Activated CD4-positive, CD25-positive, alpha-beta regulatory T cell treated with anti-CD3 and anti-CD28 coated beads, Interleukin-2, amount 50 U/mL, for 24 hours (primary cell): ENCODE measurements around the gene SNN.

Experiments used
- ATAC-seq, 2 donors: fragments of 150-1000 bp; cut with Tn5 transposase; one replicate each; pipeline ENCODE4 v1.10.0; 2021; ENCODE audit warnings: mild to moderate bottlenecking in 1 of 2, moderate library complexity in 1 of 2

SNN gene

DNA sequence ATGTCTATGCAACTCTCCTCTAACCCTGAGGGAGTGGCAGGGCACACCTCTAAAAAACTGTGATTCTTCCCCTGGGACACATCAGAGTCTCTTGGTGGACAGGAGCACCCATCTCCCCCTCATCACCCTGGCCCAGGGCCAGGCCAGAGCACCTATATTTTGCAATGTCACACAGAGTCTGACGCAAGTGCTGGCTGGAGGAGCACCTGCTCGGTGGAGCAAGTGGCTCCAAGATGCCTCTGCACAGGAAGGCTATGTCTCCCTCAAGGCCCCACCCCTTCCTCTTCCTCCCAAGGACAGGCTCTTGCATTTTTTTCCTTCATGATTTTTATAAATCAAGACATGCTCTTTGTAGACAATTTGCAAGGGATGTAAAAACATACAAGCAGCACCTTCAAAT lies 13.3 kb downstream of the SNN start:
- no peak for ATAC-seq

DNA sequence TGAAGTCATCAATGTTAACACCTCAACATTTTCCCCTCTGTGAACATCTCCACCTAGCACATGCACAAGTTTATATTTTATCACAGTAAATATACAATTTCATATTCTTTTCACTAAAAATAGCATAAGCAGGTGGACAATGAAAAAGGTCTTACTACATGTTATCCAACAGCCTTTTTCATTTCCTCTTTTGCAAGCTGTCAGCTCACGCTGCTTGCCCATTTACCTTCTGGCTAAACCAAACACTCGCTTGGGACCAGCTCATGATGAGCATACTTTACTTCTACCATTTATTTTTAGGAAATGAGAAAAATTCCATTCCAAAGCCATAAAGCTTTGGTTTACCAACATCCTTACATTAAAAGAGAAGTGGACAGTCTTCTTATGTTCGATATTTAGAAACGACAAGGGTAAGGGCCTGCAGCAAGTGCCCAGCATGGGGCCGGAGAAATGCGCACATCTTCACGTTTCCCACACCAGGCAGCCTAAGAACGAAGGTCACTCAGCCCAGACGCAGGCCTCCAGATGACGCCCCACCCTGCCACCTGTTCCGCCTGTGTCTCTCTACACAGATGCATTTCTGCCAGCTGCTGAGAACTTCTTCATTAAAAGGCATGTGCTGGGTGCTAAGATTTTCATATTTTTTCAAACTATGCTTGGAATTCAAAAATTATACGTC lies 13.9 kb downstream of the SNN start:
- ATAC-seq = peak in 1 of 2 donors; percentile 5

DNA sequence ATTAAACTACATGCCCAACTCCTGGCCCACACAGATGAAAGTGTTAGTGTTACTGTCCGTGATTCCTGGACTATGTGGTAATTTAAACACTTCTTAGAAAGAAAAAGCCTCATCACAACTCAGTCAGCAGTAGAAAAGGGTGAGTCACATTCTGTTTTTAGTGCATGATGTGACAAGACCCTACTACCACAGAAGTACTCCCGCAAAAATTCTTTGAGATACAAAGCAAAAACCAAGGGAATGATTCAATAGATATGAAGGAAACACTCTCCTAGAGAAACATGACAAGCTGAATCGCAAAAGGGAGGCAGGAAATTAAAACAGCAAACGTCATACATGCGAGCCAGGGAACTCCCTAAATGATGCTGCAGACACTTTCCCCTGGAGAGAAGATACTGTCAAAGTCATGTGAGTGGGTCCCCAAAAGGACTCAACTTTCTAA lies 14.4 kb downstream of the SNN start:
- ATAC-seq = peak; percentile 72 to 86

DNA sequence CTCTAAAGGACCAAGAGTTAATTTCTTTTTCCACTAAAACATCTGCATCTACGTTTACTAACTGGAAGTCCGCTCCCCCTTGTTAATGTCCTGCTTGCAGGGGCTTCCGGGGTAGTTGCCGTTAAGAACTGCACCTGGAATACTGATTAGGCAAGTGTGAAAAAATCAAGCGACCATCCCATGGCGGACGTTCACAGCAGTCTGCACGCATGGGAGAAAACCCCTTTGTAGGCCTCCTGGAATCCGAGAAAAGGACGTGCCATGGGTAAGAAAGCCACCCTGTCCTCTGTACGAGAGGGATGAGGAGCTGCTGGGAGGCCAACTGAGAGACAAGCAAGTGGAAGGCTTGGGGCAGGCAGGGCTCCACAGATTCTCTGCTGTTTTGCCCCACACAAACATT lies 14.9 kb downstream of the SNN start:
- ATAC-seq = no peak

DNA sequence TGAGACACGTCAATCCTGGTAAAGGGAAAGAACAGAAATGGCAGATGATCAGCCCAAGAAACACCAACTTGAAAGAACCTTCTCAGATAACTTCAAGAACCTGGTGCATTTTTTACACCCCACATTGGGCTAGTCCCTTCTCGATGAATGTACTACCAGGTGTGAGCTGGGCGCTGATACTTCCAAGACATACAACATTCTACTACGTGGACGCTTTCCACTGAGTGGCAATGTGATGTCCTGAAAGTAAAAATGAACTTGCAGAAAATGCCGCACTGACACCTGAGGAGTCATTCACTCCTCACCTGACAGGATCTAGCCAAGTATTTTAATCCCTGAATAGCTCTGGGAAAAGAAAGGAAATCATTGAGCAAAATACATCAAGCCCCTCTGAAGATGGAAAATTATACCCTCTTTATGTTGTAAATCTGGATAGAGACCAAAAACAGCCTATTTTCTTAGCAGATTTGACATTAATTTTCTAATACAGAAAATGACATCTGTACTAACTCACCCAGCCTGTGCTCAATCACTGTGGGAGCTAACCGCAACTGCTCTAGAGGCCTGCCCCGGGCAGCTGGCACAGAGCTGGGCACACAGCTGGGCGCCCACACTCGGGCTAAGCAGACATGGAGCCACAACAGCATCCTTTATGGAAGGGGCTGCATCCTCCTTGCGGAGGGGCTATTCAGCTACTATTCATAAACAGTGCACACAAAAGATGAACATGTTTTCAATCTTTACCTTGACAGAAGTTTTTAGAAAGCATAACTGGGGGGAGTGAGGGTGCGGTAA lies 16.2 kb downstream of the SNN start:
- ATAC-seq = no peak

DNA sequence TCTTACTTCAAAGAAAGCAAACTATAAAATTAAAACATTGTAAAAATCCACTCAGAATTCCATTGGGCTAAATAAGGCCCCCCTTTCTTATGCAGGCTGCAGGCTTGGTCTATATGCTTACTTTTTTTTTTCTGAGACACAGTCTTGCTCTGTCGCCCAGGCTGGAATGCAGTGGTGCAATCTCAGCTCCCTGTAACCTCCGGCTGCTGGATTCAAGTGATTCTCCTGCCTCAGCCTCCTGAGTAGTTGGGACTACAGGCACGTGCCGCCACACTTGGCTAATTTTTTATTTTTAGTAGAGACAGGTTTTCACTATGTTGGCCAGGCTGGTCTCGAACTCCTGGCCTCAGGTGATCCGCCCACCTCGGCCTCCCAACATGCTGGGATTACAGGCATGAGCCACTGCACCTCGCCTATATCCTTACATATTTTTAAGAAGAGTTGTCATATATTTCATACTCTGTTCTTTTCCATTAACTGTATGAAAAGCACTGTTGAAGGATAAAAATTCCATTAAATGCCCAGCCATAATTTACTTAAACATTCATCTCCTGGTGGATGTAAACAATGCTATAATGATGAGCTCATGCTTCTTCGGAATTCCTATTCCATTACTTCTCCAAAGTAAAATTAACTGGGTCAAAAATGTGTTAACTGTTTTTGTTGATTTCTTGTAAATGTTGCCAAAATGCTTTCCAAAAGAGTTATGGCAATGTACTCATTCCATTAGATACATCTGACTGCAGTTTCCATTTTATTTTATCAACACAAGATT lies 17.8 kb downstream of the SNN start:
- ATAC-seq = no peak

DNA sequence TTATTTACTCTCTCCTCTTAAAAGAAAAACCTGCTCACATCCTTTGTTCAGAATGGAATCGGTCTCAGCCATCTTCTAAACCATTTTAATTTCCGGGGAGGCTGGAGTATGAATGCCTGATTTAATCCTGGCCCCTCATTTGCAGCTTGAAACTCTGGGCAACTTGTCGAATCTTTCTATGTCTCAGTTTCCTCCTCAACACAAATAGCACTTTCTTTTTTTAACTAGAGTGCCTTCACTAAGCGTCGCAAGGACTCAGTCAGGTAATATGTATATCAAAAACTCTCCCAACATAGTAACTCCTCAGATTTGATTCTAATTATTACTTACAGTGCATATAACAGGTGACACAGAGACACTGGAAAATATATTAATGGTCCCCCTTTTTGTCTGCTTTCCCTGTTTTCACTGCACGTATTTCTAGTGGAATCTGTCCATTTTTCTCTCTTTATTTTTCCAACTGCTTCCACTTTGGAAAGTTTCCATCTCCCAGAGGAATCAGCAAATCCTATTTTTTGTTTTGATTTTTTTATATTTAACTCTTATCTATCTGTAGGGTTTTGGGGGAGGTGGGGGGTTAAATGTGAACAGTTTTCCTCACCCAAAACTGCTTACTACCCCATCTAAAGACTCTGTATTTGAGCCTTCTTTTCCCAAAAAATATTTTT lies 18.6 kb downstream of the SNN start:
- no peak for ATAC-seq

DNA sequence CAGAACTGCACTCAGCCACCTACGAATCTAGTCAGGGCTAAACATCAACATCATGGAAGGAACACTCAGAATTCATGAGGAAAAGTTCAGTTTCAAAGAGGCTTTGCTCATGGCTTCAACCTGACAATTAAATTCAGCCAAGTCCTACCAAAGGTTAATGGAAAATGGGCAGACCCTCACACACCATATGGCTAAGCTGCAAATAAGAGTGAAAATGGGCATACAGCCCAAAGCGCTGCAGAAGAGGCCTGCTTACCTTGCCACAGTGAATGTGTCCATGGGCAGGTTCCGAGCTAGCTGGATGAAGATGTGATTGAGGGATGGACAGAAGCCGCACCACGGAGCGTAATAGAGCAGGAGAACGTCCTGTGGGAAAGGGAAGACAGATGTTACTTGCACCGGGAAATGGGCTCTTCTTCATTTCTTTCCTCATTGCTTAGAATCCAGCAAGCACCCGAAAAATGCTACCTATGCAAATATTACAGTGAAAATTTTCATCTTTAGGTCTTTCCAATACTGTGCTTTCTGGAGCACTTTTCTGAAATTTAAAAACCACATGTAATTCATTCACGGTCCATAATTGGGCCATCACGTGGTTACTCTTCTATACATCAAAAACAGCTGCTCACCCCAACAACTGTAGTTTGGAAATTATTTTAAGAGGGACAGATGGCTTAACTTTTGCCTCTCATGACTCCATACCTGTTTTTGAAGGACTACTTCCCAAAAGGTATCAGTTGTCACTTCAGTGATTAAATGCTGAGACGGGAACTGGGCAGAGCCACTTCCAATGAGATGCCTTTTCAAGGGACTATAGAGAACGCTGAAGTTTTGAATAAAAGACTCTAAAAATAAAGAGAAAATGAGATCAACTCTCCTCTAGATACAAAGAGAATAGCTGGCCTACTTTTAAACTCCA lies 19.6 kb downstream of the SNN start:
- ATAC-seq = no peak

DNA sequence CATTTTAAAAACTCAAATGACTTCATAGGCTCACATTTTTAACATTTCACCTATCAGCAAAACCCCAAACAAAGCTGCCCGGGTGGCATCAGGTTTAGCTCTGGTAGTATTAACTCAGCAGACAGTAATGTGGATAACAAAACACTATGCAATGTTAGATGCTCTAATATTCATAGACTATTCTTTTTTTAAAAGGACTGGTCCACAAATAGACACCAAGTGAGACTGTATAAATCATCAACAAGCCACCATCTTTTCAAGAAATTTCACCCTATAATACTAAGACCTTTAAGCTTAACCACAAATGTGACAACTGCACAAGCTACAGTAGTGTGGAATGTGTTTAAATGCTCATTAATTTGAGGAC lies 20.2 kb downstream of the SNN start:
- peak; percentile 13 to 27 for ATAC-seq

DNA sequence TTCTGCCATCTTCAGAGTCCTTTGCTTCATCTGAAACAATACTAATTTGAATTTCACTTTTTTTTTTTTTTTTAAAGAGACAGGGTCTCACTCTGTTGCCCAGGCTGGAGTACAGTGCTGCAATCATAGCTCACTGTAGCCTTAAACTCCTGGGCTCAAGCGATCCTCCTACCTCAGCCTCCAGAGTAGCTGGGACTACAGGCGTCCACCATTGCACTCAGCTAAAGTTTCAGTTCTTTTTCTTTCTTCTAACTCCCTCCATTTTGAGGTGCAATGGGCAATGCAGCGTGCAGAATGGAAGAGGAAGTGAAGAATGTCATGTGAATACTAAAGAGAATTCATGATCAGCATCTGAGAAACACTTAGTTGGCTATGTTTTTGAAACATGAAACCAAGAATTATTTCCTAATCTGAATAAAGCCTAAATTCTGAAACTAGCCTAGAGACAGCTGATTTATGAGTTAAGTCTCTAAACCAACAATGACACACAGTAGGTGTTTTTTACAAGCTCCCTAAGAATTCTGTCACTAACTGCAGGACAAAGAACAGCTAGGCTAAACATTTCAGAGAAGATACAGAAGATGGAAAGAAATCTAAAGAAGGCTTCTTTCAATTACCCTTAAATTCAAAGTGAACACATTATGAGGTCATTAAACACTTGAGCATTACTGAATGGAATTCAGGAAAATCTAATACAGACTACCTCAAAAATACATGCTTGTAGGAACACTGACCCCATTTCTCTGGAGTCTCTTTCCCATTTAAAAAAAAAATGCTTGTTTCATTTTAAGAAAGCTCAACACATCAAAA lies 21.0 kb downstream of the SNN start:
- ATAC-seq = peak; percentile 70 to 74

DNA sequence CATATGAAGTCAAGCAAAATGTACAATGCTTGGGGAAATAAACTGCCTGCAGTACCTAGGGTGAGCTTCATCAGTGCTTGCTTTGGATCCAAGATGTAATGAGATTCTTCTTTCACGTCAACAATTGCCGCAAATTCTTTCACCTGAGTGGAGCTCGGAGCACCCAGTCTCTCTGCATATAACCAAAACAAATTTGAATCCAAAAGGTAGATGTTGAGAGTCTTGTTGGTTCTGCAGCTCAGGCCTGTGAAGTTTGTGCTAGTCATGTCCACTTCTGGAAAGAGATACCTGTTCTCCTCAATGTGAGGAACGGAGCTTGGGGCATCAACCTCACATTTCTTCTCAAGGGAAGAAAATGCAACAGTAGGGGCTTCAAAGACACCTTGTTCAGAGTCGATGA lies 23.0 kb downstream of the SNN start:
- ATAC-seq = no peak

DNA sequence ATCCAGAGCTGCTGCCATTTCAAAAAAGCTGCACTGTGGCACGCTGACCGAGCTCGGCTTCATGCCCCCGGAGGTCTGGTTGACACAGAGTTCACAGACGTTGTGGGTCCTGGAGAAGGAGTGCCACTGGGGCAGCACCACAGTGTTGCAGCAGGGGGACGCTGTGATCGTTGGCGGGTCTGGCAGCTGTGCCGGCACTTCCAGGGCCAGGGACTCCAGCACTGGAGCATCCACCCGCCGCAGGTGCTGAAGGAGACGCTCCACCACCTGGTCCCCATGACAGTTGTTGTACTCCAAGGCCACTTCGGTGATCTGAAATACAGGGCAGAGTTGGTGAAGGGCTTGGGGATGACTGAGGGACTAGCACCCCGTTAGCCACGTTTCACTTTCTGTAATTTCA lies 23.5 kb downstream of the SNN start:
- ATAC-seq = no peak

DNA sequence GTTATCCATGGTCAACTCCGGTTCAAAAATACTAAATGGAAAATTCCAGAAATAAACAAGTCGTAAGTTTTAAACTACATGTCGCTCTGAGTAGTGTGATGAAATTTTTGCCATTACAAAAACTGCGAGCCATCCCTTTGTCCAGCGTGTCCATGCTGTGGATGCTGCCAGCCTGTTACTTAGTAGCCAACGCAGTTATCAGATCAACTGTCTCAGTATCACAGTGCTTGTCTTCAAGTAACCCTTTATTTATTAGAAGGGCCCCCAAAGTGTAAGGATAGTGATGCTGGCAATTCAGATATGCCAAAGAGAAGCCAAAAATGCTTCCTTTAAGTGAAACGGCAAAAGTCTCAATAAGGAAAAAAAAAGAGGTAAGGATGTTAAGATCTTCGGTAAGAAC lies 23.9 kb downstream of the SNN start:
- ATAC-seq = no peak

DNA sequence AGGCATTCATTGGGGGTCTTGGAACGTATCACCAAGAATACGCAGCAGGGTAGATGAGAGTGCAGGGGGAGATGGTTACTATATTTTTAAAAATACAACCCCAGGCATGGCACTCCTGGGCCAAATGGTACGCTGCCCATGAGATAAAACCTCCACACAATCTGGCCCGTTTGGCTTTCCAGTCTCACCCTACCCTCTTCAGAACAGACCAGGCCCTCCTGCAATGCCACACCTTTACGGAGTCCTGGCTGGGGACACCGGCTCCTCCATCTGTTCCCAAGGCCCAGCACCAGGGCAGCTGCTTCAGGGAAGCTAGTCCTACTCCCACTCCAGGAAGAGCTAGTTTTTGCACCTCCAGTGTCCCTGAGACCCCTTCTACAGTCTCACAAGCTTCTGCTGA lies 24.4 kb downstream of the SNN start:
- ATAC-seq = no peak

DNA sequence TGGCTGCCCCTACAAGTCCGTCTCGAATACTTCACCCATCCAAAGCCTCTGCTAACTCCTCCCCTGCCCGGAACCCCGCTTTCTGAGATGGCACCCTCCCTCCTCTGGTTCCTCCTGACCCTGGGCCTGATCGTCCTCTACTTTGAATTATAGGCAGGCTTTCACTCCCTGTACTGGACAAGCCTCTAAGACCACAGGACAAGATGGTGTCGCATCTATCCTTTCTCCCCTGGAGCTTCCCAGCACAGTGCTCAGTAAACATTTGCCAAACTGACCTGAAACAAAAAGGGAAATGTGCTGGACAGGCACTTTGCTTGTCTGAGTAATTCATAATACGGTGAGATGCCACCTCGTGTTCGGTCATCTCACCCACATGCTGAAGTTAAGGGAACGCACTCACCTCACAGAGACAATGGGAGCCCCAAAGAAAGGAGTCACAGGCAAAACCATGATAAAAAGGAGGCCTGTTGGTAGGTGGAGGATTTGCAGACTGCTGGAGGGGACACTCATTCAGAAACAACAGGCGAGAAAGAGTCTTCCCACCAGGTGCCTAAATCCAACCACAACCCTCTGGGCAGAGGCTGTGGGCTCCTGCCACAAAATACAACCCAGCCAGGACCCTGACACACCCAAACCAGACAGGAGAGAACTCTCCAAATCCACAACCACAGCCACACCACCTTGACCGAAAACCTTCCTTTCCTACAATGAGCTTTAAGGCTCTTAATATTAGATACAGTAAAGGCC lies 28.2 kb downstream of the SNN start:
- ATAC-seq = no peak

DNA sequence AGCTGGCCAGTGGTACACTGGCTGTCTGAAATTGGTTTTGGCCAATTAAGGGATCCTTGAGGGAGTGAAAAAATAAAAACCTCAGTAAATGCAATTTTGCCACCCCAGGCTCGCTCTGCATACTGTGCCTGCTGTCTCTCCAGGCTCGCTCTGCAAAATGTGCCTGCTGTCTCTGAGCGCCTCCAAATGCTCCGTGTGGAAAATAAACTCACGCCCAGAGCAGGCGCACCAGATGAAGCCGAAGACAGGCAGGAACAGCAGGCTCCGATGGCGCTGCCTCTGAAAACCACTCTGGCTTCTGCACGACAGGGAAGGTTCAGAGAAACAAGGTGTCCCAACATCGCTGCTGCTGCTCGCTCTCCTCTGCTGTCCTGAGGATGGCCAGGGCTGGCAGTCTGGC lies 29.1 kb downstream of the SNN start:
- ATAC-seq = no peak

DNA sequence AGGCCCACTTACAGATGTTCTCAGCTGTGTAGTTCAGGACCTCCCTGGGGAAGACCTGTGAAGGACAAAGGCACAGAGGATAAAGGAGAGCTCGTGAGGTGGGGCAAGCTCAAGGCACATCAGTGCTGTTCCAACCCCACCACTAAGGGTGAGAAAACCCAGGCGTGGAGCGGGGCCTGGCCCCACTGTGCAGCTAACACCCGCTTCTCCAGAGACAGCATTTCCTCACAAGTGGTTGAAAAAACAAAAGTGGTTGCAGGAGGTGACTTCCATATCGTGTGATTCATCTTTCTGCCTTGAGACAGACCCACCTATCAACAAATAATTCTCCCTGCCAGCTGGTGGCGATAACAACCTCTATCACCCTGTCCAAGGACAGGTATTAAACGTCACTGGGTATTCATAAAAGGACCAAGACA lies 30.0 kb downstream of the SNN start:
- peak; percentile 79 for ATAC-seq

DNA sequence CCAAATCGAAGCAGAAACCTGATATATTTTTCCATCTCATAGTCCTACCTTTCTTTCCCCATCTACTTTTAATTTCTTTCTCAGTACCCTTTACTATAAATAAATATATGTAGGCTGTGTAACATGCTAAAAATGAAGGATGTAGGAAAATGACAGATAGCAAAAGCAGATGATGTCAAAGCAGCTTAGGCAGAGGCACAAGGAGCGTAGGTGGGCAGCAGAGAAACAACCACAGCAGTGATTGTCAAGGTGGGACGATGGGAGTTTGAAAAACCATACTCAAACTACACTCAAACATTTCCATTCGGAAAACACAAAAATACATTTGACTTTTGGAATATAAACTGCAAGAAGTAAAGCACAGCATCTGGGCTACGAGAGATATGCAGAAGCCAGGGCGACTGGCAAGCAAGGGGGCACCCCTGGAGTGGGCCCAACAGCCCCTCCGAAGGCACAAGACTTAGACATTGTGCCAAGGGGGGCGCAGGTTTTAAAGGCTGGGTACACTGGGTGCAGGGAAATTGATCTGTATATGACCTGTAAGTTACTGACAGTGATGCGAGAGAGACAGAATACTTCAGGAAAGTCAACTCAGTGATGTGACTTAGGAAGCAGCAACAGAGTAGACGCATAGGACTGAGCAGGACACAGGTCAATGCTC lies 31.1 kb downstream of the SNN start:
- no peak for ATAC-seq

DNA sequence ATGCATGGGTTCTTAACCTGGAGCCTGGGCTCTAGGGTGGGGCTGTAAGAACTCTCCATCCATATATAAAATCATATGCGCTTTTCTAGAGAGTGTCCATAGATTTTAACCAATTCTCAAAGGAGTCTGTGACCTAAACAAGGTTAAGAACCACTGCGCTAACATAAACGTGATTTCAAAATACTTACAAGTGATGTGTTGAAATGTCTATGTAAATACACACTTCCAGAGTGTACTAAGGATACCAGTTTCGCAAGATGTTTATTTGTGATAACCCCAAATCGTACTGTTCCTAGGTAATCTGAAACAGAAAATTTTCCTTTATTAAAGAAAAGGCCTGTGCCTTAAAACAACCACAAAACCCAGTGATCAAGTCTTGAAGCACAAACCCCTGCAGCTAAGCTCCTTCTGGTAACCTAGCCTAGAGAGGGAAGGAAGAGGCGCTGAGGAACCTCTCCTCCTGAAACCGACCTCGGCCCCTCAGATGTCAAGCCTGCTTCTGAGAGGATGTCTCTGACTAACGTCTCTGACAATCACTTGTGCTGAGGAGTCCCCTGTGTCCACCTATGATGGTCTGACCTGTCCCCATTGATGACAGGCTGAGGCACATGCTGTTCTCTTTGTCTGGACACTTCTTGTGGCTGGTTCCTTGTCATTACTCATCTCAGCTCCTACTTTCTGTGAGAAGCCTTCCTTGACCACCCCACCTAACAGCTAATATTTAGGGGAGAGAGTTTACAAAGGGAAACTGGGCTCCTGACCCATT lies 32.2 kb downstream of the SNN start:
- no peak for ATAC-seq
